Lower leg skin (tissue), 3 donors: ENCODE data around the gene PLD1.

Experiments used
- CTCF ChIP-seq, 3 donors: fragments of 450-650 bp; IDR thresholded peaks; one replicate each; pipeline ENCODE4 v1.5.1; 2016; ENCODE audit warnings: antibody characterized with exemption in 3 of 3, mild to moderate bottlenecking in 3 of 3, moderate library complexity in 2 of 3
- POLR2A ChIP-seq, 2 donors: fragments of 450-650 bp; IDR thresholded peaks; one replicate each; pipeline ENCODE4 v1.6.1; 2016 to 2017; ENCODE audit warnings: antibody characterized with exemption in 2 of 2, mild to moderate bottlenecking in 1 of 2, moderate library complexity in 1 of 2

GRCh38 chr3:171749124-171749523, 61.2 kb downstream of the PLD1 start:
- TF ChIP-seq CTCF (IDR thresholded peaks at IDR 0.05) = no peak
- no peak for TF ChIP-seq POLR2A (IDR thresholded peaks at IDR 0.05)
